ENCODE results near the gene LGI4.

GRCh38 chr19:35155441-35155840 lies 20.6 kb upstream of the LGI4 start:
- no peak for TF ChIP-seq POLR2A (IDR thresholded peaks at IDR 0.05)
- TF ChIP-seq EP300 (IDR thresholded peaks at IDR 0.05): no peak
- TF ChIP-seq CTCF (IDR thresholded peaks at IDR 0.05): no peak
